ENCODE data around the gene RGSL1.

The RGSL1 gene

GRCh38 chr1:182595641-182596240 lies 145.8 kb downstream of the RGSL1 start:
- DNase-seq, result peak; percentile 65

- no peak for DNase-seq
Observed at GRCh38 chr1:182596934-182597333, 147.0 kb downstream of the RGSL1 start.

- no peak for DNase-seq
Observed at GRCh38 chr1:182598296-182598695, 148.3 kb downstream of the RGSL1 start.

GRCh38 chr1:182599339-182599738 lies 149.4 kb downstream of the RGSL1 start:
- no peak for DNase-seq

- DNase-seq, result no peak
Observed at GRCh38 chr1:182600036-182600713, 150.2 kb downstream of the RGSL1 start.

- DNase-seq, result no peak
Observed at GRCh38 chr1:182600745-182601415, 150.9 kb downstream of the RGSL1 start.

GRCh38 chr1:182601416-182601786 lies 151.5 kb downstream of the RGSL1 start:
- peak; percentile 60 for DNase-seq

GRCh38 chr1:182601913-182602312 lies 152.0 kb downstream of the RGSL1 start:
- no peak for DNase-seq

- no peak for DNase-seq
Observed at GRCh38 chr1:182602935-182603645, 153.1 kb downstream of the RGSL1 start.

GRCh38 chr1:182603646-182604174 lies 153.8 kb downstream of the RGSL1 start:
- no peak for DNase-seq

- DNase-seq, result peak; percentile 54
Observed at GRCh38 chr1:182604175-182605164, 154.5 kb downstream of the RGSL1 start, which contains the start of gene RGS16. RGS16 (minus strand) TSS chr1:182604389; CDS start chr1:182604259, 130 bp downstream.

GRCh38 chr1:182607566-182607965 lies 157.6 kb downstream of the RGSL1 start:
- no peak for DNase-seq

- DNase-seq, result no peak
Observed at GRCh38 chr1:182608236-182608635, 158.3 kb downstream of the RGSL1 start.

GRCh38 chr1:182608845-182609610 lies 159.1 kb downstream of the RGSL1 start:
- DNase-seq, result no peak

All from kidney glomerular epithelial cell (primary cell).